OCI-LY1 (cell line): ENCODE data around the gene TGFBR3L.
A peak's percentile ranks its signal among the peaks of the same experiment; 100 is the strongest.

Source experiments
- H2AFZ ChIP-seq: fragments of 200-600 bp; sonication (generic), shearing (Covaris generic); 2 replicates; pipeline ENCODE4 v1.6.0; 2014; ENCODE audit warnings: antibody characterized with exemption, mild to moderate bottlenecking, low read length
- H3F3A ChIP-seq: fragments of 200-600 bp; sonication (generic), shearing (Covaris generic); 2 replicates; pipeline ENCODE4 v1.6.0; 2014; ENCODE audit warnings: mild to moderate bottlenecking, antibody characterized with exemption, low read length, moderate library complexity; ENCODE audit not compliant: insufficient read depth
- H3K27ac ChIP-seq: fragments of 200-600 bp; sonication (generic); 2 replicates; pipeline ENCODE4 v1.5.1; 2014; ENCODE audit warnings: low read length, mixed run types, mild to moderate bottlenecking, low read depth; ENCODE audit not compliant: poor library complexity, severe bottlenecking
- H3K27me3 ChIP-seq: fragments of 200-600 bp; sonication (generic); 2 replicates; pipeline ENCODE4 v1.6.0; 2014; ENCODE audit warnings: antibody characterized with exemption, mild to moderate bottlenecking, low read length, moderate library complexity; ENCODE audit not compliant: insufficient read depth
- H3K36me3 ChIP-seq: fragments of 200-600 bp; sonication (generic); 2 replicates; pipeline ENCODE4 v1.6.1; 2014; ENCODE audit warnings: mild to moderate bottlenecking, antibody characterized with exemption, low read length, moderate library complexity, mixed read lengths; ENCODE audit not compliant: insufficient read depth
- H3K4me1 ChIP-seq: fragments of 200-600 bp; sonication (generic); 2 replicates; pipeline ENCODE4 v1.5.1; 2014; ENCODE audit warnings: mild to moderate bottlenecking, low read length, moderate library complexity; ENCODE audit not compliant: insufficient read depth, severe bottlenecking
- H3K4me2 ChIP-seq: fragments of 200-600 bp; sonication (generic), shearing (Covaris generic); 2 replicates; pipeline ENCODE4 v1.6.1; 2014; ENCODE audit warnings: low read length
- H3K4me3 ChIP-seq: fragments of 200-600 bp; sonication (generic); 2 replicates; pipeline ENCODE4 v1.5.1; 2014; ENCODE audit warnings: low read length, low read depth, mild to moderate bottlenecking, mixed read lengths; ENCODE audit not compliant: poor library complexity, severe bottlenecking
- H3K79me2 ChIP-seq: fragments of 200-600 bp; shearing (Covaris generic); 2 replicates; pipeline ENCODE4 v1.6.1; 2016; ENCODE audit warnings: mixed run types, low read length, mixed read lengths; ENCODE audit not compliant: insufficient read depth
- H3K9ac ChIP-seq: fragments of 200-600 bp; sonication (generic), shearing (Covaris generic); 2 replicates; pipeline ENCODE4 v1.6.1; 2014; ENCODE audit warnings: mild to moderate bottlenecking, low read length, mixed read lengths
- H3K9me2 ChIP-seq: fragments of 200-600 bp; sonication (generic), shearing (Covaris generic); 2 replicates; pipeline ENCODE4 v1.6.1; 2014; ENCODE audit warnings: low read depth, mild to moderate bottlenecking, low read length, mixed read lengths
- H3K9me3 ChIP-seq: fragments of 200-600 bp; shearing (Covaris generic); 2 replicates; pipeline ENCODE4 v1.6.1; 2014; ENCODE audit warnings: low read length, mixed read lengths
- H4K20me1 ChIP-seq: fragments of 200-600 bp; sonication (generic), shearing (Covaris generic); 2 replicates; pipeline ENCODE4 v1.6.0; 2016; ENCODE audit warnings: mild to moderate bottlenecking, low read length; ENCODE audit not compliant: insufficient read depth
- EZH2 ChIP-seq: fragments of 200-600 bp; sonication (generic), shearing (Covaris generic); IDR thresholded peaks from 2 replicates; pipeline ENCODE4 v1.8.0; 2017; ENCODE audit warnings: borderline replicate concordance, mixed run types, mild to moderate bottlenecking, antibody characterized with exemption, low read length, moderate library complexity, mixed read lengths
- TF ChIP-seq, protein P1 (sequence below): fragments of 200-600 bp; sonication (generic), shearing (Covaris generic); IDR thresholded peaks from 2 replicates; pipeline ENCODE4 v1.5.1; 2017; ENCODE audit warnings: mild to moderate bottlenecking, antibody characterized with exemption, low read length, moderate library complexity, mixed read lengths

The TGFBR3L gene

DNA sequence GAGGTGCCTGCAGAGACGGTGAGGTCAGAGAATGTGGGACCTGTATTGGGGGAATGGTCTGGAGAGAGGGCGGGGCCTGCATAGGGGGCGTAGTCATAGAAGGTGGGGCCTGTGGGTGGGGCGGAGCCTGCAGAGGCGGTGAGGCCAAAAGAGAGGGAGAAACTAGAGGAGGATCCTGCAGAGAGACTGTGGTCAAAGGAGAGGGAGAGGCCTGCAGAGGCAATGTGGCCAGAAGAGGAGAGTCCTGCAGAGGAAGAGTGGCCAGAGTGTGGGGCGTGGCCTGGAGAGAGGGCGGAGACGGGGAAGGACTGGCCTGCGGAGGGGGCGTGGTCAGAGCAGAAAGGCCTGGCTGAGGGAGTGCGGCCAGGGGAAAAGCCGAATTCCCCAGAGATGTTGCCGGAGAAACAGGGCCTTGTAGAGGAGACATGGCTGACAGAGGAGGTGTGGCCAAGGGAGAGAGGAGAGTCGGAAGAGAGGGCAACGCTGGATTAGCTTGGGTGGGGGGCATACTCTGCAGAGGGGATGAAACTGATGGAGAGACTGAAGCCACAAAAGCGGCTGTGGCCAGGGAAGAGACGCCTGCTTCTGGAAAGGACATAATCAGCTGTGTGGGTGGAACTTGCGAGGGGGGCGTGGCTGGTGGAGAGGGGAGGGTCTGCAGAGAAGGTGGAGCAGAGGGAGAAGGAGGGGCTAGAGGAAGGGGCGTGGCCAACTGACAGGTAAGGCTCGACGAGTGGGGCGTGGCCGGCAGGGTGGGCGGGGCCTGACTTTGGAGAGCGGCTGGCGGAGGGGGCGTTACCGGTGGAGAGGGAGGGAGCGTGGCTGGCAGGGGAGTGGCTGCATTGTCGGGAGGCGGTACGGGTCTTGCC, 43.0 kb upstream of the TGFBR3L start:
- no peaks in the 10 kb centered on the region for H3K36me3 ChIP-seq
- no peak overlapping the region for H3K4me2 ChIP-seq
- H3K27ac ChIP-seq: no peak overlapping the region
- peaks cover 14% of the 10 kb centered on the region for H3K4me1 ChIP-seq
- no peak overlapping the region for H3K9ac ChIP-seq
- no peaks in the 10 kb centered on the region for H3K9me3 ChIP-seq
- H3F3A ChIP-seq: 0 out of 2 replicates have a peak, but pooled peaks cover 3% of the 10 kb centered on the region
- H2AFZ ChIP-seq: no peak overlapping the region
- no peaks in the 10 kb centered on the region for H3K79me2 ChIP-seq
- no peaks in the 10 kb centered on the region for H3K27me3 ChIP-seq
- no peak overlapping the region for H3K4me3 ChIP-seq
- no peaks in the 10 kb centered on the region for H4K20me1 ChIP-seq
- no peaks in the 10 kb centered on the region for H3K9me2 ChIP-seq
- TF ChIP-seq EZH2: no peak
- TF ChIP-seq, protein P1, sequence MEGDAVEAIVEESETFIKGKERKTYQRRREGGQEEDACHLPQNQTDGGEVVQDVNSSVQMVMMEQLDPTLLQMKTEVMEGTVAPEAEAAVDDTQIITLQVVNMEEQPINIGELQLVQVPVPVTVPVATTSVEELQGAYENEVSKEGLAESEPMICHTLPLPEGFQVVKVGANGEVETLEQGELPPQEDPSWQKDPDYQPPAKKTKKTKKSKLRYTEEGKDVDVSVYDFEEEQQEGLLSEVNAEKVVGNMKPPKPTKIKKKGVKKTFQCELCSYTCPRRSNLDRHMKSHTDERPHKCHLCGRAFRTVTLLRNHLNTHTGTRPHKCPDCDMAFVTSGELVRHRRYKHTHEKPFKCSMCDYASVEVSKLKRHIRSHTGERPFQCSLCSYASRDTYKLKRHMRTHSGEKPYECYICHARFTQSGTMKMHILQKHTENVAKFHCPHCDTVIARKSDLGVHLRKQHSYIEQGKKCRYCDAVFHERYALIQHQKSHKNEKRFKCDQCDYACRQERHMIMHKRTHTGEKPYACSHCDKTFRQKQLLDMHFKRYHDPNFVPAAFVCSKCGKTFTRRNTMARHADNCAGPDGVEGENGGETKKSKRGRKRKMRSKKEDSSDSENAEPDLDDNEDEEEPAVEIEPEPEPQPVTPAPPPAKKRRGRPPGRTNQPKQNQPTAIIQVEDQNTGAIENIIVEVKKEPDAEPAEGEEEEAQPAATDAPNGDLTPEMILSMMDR: no peak

DNA sequence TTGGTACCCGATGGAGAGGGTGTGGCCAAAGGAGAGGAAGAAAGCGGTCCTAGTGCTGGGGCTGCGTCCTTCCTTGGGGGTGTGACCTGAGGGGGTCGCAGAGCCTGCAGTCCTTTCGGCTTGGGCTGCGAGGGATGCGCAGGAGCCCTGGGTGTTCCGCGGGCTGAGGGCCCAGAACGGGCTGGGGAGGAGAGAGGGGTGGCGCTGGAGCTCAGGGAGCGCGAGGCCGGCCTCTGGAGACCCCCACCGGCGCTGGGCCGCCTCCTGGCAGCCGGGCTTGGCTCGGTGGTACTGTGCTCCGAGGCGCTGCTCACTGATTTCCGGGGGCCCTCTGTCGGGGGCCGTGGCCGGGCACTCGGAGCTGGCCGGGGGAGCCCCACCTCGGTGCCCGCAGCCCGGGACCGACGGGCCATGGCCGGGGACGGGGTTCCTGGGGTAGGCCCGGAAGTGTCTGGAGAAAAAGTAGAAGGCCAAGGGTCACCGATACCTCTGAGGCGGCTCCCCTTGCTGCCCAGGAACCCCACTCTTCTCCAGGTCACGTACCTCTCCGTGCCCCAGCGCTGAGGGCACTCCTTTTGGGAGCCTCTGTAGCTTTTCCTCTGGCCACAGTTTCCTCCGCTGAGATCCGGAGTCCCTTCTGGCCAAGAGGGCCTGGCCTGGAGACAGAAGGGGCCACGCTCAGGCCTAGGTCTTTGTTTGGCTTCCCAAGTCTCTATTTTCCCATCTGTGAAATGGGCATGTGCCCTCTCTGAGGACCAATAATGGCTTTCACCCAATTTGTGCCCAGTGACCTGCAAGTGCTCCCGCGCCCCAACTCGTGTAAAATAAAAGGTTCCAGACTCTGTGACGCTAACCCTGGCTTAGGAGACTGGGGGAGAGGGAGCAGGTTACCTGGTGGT, 42.1 kb upstream of the TGFBR3L start:
- H4K20me1 ChIP-seq: no peaks in the 10 kb centered on the region
- no peaks in the 10 kb centered on the region for H3K9me3 ChIP-seq
- no peak overlapping the region for H3K4me2 ChIP-seq
- no peak overlapping the region for H3K27ac ChIP-seq
- H3K9me2 ChIP-seq: no peaks in the 10 kb centered on the region
- TF ChIP-seq EZH2: no peak
- TF ChIP-seq, protein P1: no peak
- H3K79me2 ChIP-seq: no peaks in the 10 kb centered on the region
- no peak overlapping the region for H3K4me3 ChIP-seq
- no peak overlapping the region for H2AFZ ChIP-seq
- peaks cover 14% of the 10 kb centered on the region for H3K4me1 ChIP-seq
- no peaks in the 10 kb centered on the region for H3K36me3 ChIP-seq
- H3K9ac ChIP-seq: no peak overlapping the region
- no peaks in the 10 kb centered on the region for H3K27me3 ChIP-seq
- 0 out of 2 replicates have a peak, but pooled peaks cover 3% of the 10 kb centered on the region for H3F3A ChIP-seq

DNA sequence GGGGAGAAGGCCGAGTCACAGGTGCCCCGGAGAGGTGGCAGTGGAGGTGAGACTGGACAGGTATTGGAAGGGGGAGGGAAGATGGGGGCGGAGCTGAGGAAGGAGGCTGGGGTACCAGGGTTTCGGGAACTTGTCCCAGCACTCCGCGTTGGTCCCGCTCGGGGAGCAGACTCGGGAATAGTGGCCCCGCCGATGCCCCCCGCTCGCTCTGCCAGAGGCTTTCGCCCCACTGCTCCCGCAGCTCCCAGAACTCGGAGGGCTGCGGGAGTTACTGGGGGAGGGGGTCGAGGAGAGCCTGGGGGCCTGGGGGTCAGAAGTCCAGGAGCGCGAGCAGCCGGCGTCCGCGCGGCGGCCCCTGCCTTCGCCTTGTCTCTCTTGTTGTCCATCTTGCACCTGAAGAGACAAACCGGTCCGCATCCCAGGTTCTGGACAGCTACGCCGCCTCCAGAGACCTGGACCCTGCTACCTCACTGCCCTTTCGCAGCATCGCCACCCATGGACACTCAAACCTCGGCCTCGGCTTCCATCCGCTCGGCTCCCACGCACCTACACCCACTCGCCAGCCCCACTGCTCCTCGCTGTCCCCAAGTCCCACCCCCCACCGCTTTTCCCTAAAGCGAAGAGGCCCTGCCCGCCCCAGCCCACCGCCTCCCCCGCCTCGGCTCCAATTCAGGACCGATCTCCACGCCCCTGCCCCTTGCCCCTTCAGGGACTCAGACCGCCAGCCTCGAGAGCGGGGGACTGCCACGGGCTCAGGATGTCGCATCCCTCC, 41.1 kb upstream of the TGFBR3L start:
- no peaks in the 10 kb centered on the region for H4K20me1 ChIP-seq
- no peak overlapping the region for H2AFZ ChIP-seq
- no peaks in the 10 kb centered on the region for H3K9me2 ChIP-seq
- no peak overlapping the region for H3K9ac ChIP-seq
- no peaks in the 10 kb centered on the region for H3K79me2 ChIP-seq
- peaks cover 11% of the 10 kb centered on the region for H3K4me1 ChIP-seq
- peak overlapping the region; percentile 31 for H3K4me3 ChIP-seq
- no peaks in the 10 kb centered on the region for H3K27me3 ChIP-seq
- no peak overlapping the region for H3K4me2 ChIP-seq
- no peak overlapping the region for H3K27ac ChIP-seq
- H3K36me3 ChIP-seq: no peaks in the 10 kb centered on the region
- TF ChIP-seq EZH2: no peak
- TF ChIP-seq, protein P1: no peak
- no peaks in the 10 kb centered on the region for H3K9me3 ChIP-seq
- 0 out of 2 replicates have a peak, but pooled peaks cover 3% of the 10 kb centered on the region for H3F3A ChIP-seq
